Measurements from ENCODE around the gene ADIPOQ.
"Not testable (repeated sequence)": the region's sequence is repeated elsewhere in the genome, so short reads cannot be mapped to it uniquely, and the experiment has no call there.

GRCh38 chr3:186903676-186904075, 61.2 kb downstream of the ADIPOQ start:
- TF ChIP-seq CTCF (IDR thresholded peaks at IDR 0.05; ENCODE audit: insufficient read depth, low read length); GABPA (IDR thresholded peaks at IDR 0.05; ENCODE audit: low read depth): not testable (repeated sequence)

All from HL-60 (cell line).